Esophagus (tissue), 2 donors: Measurements from ENCODE around the gene CRYBA1. TPM values are rescaled to one million over a fixed set of nuclear protein-coding genes. Genes with fewer than 3 reads are reported as not detected.

ENCODE experiments used
- H3K27ac ChIP-seq, 2 donors: one replicate each; pipeline ENCODE4 v1.5.1; 2013; ENCODE audit warnings: low read depth in 2 of 2, mild to moderate bottlenecking in 2 of 2, inconsistent platforms in 1 of 2, low read length in 1 of 2, moderate library complexity in 1 of 2
- H3K27me3 ChIP-seq, 2 donors: one replicate each; pipeline ENCODE4 v1.6.1; 2013; ENCODE audit warnings: low read length in 2 of 2, control low read depth in 1 of 2, mild to moderate bottlenecking in 1 of 2; ENCODE audit not compliant: insufficient read depth in 2 of 2, control insufficient read depth in 1 of 2
- H3K36me3 ChIP-seq, 2 donors: one replicate each; pipeline ENCODE4 v1.6.1; 2013; ENCODE audit warnings: low read length in 1 of 2; ENCODE audit not compliant: control insufficient read depth in 2 of 2, insufficient read depth in 2 of 2
- H3K4me1 ChIP-seq, 2 donors: one replicate each; pipeline ENCODE4 v1.6.1; 2013; ENCODE audit warnings: low read length in 1 of 2; ENCODE audit not compliant: control insufficient read depth in 2 of 2, insufficient read depth in 2 of 2
- H3K4me3 ChIP-seq, 2 donors: one replicate each; pipeline ENCODE4 v1.5.1; 2013; ENCODE audit warnings: low read length in 2 of 2, mild to moderate bottlenecking in 2 of 2, low read depth in 1 of 2, moderate library complexity in 1 of 2
- H3K9me3 ChIP-seq, 2 donors: one replicate each; pipeline ENCODE4 v1.6.1; 2013; ENCODE audit warnings: mild to moderate bottlenecking in 2 of 2, low read depth in 1 of 2, low read length in 1 of 2, moderate library complexity in 1 of 2; ENCODE audit not compliant: control insufficient read depth in 2 of 2, insufficient read depth in 1 of 2
- WGBS, 2 donors: extraction: QIAGEN DNeasy Blood & Tissue Kit; methylation state at CpG; one replicate each; pipeline ENCODE4 v1.1.7; 2013; 5-methylcytosine and 5-hydroxymethylcytosine counted together
- polyA plus RNA-seq, 2 donors: library from polyadenylated mRNA; stranded (reverse); fragments of 200-250 nt; gene quantifications; one replicate each; pipeline ENCODE4 v1.2.3, GENCODE V29; 2013
- donor health status: healthy with polysubstance abuse.
- donor health status: Bipolar disorder and iron deficiency.

CRYBA1 gene
- polyA plus RNA-seq, 2 donors = not detected

DNA sequence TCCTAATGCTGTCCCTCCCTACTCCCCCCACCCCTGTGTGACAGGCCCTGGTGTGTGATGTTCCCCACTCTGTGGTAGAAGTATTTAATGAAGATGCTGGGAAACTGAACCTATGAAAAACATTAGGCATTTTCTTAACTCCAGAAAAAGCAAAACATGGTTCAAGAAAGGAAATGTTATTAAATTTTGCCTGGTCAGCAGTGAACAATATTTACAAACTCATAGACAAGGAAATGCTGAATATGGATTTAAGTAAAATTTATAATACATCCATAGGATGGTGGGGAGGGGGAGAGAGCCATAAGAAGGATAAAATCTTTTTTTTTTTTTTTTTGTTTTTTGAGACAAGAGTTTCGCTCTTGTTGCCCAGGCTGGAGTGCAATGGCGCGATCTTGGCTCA lies 10.8 kb upstream of the CRYBA1 start:
- 97 to 99% methylated on average over 3 of the region's 3 CpGs for WGBS, 2 donors
- Histone ChIP-seq H3K4me3 (no peak overlapping the region), H3K27me3 (no peaks in the 10 kb centered on the region), H3K36me3 (no peaks in the 10 kb centered on the region), H3K9me3 (no peaks in the 10 kb centered on the region), H3K4me1 (no peaks in the 10 kb centered on the region), H3K27ac (no peak overlapping the region)

GRCh38 chr17:29237476-29238132 lies 9.1 kb upstream of the CRYBA1 start:
- no peak overlapping the region for H3K4me3 ChIP-seq
- 90 to 94% methylated on average over 3 of the region's 3 CpGs for WGBS, 2 donors
- H3K27me3 ChIP-seq = no peaks in the 10 kb centered on the region
- H3K4me1 ChIP-seq = peaks cover 0 to 5% of the 10 kb centered on the region in 2 donors
- H3K27ac ChIP-seq = no peak overlapping the region
- H3K9me3 ChIP-seq = no peaks in the 10 kb centered on the region
- no peaks in the 10 kb centered on the region for H3K36me3 ChIP-seq

GRCh38 chr17:29238133-29238850 lies 8.4 kb upstream of the CRYBA1 start:
- no peaks in the 10 kb centered on the region for H3K36me3 ChIP-seq
- H3K9me3 ChIP-seq = no peaks in the 10 kb centered on the region
- no peak overlapping the region for H3K4me3 ChIP-seq
- no peaks in the 10 kb centered on the region for H3K27me3 ChIP-seq
- H3K27ac ChIP-seq = no peak overlapping the region
- peaks cover 0 to 5% of the 10 kb centered on the region in 2 donors for H3K4me1 ChIP-seq
- 91% methylated on average over 8 of the region's 8 CpGs for WGBS, 2 donors

GRCh38 chr17:29240477-29240876 lies 6.2 kb upstream of the CRYBA1 start:
- no peaks in the 10 kb centered on the region for H3K9me3 ChIP-seq
- WGBS, 2 donors = 65 to 68% methylated on average over 2 of the region's 2 CpGs
- H3K4me3 ChIP-seq = no peak overlapping the region
- H3K36me3 ChIP-seq = no peaks in the 10 kb centered on the region
- H3K27ac ChIP-seq = peak overlapping the region in 1 of 2 donors; percentile 26
- H3K4me1 ChIP-seq = peaks cover 0 to 5% of the 10 kb centered on the region in 2 donors
- H3K27me3 ChIP-seq = no peaks in the 10 kb centered on the region

GRCh38 chr17:29240968-29241963 lies 5.4 kb upstream of the CRYBA1 start:
- Histone ChIP-seq H3K36me3 (no peaks in the 10 kb centered on the region), H3K4me3 (no peak overlapping the region), H3K27me3 (no peaks in the 10 kb centered on the region), H3K27ac (no peak overlapping the region), H3K4me1 (peaks cover 0 to 5% of the 10 kb centered on the region in 2 donors), H3K9me3 (no peaks in the 10 kb centered on the region)
- WGBS, 2 donors = 82 to 92% methylated on average over 9 of the region's 9 CpGs

- Histone ChIP-seq H3K27me3 (no peaks in the 10 kb centered on the region), H3K27ac (no peak overlapping the region), H3K9me3 (no peaks in the 10 kb centered on the region), H3K36me3 (no peaks in the 10 kb centered on the region), H3K4me3 (no peak overlapping the region), H3K4me1 (peaks cover 0 to 5% of the 10 kb centered on the region in 2 donors)
- 90 to 97% methylated on average over 1 of the region's 1 CpG for WGBS, 2 donors
Measured at GRCh38 chr17:29242051-29242450, 4.6 kb upstream of the CRYBA1 start.

GRCh38 chr17:29242790-29243189 lies 3.9 kb upstream of the CRYBA1 start:
- no peaks in the 10 kb centered on the region for H3K27me3 ChIP-seq
- 94 to 96% methylated on average over 6 of the region's 6 CpGs for WGBS, 2 donors
- no peaks in the 10 kb centered on the region for H3K36me3 ChIP-seq
- H3K4me3 ChIP-seq = no peak overlapping the region
- H3K4me1 ChIP-seq = peaks cover 0 to 5% of the 10 kb centered on the region in 2 donors
- no peaks in the 10 kb centered on the region for H3K9me3 ChIP-seq
- H3K27ac ChIP-seq = no peak overlapping the region

- Histone ChIP-seq H3K9me3 (no peaks in the 10 kb centered on the region), H3K4me1 (peaks cover 0 to 5% of the 10 kb centered on the region in 2 donors), H3K36me3 (no peaks in the 10 kb centered on the region), H3K4me3 (no peak overlapping the region), H3K27me3 (no peaks in the 10 kb centered on the region), H3K27ac (no peak overlapping the region)
- 54 to 61% methylated on average over 4 of the region's 4 CpGs for WGBS, 2 donors
Measured at GRCh38 chr17:29243792-29244191, 2.9 kb upstream of the CRYBA1 start.

DNA sequence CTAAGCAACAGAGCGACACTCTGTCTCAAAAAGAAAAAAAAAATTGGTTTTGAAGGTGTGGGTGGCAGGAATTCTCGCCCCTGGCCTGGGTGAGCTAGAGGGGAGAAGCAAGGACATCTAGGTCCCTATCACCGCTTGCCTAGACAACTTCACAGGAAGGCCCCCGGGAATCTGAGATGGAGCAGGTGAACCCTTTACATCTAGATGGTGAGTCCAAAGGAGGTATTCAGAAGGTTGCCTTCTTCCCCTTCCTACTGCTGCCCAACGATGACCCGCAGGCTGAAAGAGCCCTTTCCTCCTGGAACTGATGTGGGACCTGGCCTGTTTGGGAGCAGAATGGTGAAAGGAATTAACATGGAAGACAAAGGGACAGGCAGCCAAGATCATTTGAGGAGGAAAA lies 1.3 kb upstream of the CRYBA1 start:
- H3K27ac ChIP-seq = no peak overlapping the region
- H3K36me3 ChIP-seq = no peaks in the 10 kb centered on the region
- H3K4me3 ChIP-seq = no peak overlapping the region
- 94 to 95% methylated on average over 6 of the region's 6 CpGs for WGBS, 2 donors
- H3K27me3 ChIP-seq = no peaks in the 10 kb centered on the region
- H3K4me1 ChIP-seq = peaks cover 0 to 5% of the 10 kb centered on the region in 2 donors
- no peaks in the 10 kb centered on the region for H3K9me3 ChIP-seq
